ENCODE data around the gene PCDH8.

The PCDH8 gene

DNA sequence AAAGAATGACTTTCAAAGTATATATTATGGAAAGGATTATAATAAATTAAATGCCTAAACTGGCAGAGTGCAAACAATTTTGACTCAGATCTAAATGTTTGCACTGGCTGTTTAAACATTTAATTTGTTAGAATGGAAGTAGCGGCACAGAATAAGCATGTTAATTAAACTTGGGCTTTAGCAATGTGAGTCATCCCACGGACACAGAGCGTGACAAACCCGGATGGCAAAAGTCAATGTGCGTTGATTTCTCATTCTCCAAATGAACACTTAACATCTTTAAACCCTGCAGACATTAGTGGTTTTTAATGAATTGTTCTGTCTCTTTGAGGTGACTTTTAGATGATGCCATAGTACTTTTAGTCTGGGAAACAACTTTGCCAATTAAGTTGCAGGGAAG, 38.4 kb downstream of the PCDH8 start:
- DNase-seq, result no peak

DNA sequence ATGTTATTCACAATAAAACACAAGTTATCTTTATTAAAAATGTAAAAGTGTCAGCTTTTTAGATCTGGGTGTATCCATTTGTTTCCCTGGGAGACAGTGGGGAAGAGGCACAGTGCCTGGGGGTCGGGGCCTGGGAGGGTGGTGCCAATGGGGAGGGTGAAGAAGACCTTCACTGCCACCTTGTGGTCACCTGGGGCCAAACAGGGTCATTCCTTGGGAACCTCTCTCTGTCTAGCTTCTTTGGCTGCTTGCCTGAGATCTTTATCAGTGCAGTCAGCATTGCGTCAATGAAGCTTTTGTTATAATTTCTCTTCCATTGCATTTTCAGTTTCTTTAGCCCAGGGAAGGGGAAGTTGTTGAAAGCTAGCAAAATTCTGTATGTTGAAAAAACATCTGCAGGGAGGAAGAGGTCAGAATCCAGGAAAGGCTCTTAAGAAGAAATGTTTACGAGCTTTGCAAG, 39.1 kb downstream of the PCDH8 start:
- peak; percentile 2 for DNase-seq

DNA sequence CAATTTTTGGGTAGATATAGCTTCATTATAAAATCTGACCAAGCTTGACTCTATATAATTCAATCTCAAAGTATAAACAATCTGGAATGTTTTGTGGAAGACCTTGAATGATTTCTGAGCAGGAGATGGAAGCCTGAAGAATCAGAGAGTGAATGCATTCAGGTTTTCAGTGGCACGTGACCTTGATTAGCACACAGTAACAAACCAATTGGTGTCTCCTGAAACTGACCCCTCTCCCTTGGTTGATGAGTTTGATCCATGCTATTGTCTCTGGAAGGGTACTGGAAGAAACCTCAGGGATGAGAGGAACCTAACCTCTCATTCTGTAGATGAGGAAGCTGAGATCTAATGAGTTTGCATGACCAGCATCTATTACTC, 39.6 kb downstream of the PCDH8 start:
- DNase-seq, result no peak

DNA sequence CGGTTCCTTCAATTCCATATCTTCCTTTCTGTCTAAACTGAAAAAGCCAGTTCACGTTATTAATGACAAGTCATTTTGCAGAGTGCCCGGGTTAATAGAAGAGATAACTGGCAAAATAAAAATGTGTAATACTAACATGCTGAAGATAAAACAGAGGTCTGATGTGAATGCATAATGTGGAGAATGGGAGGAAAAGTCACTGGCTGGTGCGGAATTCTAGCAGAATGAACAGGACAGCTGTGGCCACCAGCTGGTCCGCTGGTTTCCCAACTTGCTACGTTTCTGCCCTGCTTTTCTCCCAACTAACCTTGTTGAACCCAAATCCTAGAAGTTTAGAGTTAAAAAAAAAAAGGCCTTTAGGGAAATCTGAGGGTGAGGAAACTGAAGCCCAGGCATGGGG, 42.4 kb downstream of the PCDH8 start:
- DNase-seq, result no peak

DNA sequence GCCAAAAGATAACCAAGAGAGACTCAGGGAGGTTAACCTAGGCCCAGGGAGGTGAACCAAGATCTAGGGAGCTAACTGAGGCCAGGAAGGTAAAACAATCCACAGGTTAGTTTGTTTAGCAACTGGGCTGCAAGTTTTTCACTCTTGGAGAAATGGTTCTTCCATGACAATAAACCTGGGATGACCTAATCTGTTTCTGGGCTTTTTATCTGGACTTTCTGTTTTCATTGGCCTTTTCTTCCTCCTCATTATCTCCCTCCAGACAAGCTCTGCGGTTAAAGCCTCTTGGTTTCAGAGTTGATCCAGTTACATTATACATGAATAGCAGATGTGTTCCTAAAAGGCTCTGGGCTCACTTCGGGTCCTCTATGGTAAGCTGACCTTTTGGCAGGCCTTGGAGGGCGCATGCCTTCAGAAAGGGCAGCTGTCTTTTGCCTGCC, 44.2 kb downstream of the PCDH8 start:
- no peak for DNase-seq

DNA sequence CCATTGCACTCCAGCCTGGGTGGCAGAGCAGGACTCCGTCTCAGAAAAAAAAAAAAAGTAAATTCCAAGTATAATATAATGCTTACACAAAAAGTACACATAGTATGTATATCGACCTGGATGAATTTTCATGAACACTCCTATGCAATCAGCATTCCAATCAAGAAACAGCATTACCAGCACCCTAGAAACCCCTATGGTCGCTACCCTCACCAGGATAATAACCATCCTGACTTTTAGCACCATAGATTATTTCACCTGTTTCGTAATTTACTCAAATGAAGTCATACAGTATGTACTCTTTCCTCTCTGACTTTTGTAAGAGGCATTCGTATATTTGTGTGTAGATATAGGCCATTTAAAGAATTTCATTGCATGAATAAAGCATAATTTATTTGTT, 47.6 kb downstream of the PCDH8 start:
- no peak for DNase-seq

DNA sequence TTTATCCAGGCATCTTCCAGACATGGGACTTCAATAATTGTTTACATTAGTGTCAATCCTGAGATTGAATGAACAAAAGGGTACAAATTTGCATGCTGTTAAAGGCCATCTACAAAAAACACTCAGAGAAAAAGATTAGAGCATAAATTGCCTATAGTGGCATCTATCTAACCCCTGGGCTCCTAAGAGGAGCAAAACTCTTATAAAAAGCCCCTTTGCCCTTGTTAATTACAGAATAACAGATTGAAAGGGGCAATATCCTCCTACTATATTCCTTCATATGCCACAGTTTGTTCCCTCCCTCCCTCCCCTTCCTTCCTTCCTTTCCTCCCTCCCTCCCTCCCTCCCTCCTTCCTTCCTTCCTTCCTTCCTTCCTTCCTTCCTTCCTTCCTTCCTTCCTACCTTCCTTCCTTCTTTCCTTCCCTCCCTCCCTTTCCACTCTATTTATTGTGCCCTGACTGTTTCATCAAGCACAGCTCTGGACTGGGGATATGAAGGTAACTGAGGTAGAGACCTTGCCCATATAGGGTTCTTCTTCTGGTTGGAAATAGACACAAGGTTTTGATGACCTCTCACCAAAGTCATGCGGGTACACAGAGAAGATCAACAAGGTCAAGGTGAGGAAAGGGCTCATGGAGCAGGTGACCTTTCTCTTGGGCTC, 49.5 kb downstream of the PCDH8 start:
- DNase-seq, result no peak

DNA sequence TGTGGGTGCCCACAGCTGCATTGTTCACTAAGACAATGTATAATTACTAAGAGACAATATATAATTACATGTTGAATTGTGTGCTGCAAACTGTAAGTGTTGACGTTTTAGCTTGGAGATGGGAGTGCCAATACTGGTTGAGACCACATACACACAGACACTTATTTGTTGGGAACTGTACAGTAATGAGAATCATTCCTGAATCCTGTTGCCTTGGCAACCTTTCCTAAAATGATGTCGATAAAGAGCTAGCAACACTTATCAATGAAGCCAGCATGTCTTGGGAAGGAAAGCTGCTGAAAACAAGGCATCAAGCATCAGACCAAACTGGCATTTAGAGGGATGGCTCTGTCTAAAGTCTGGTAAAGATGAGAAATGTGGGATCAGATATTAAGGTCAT, 51.3 kb downstream of the PCDH8 start:
- no peak for DNase-seq

DNA sequence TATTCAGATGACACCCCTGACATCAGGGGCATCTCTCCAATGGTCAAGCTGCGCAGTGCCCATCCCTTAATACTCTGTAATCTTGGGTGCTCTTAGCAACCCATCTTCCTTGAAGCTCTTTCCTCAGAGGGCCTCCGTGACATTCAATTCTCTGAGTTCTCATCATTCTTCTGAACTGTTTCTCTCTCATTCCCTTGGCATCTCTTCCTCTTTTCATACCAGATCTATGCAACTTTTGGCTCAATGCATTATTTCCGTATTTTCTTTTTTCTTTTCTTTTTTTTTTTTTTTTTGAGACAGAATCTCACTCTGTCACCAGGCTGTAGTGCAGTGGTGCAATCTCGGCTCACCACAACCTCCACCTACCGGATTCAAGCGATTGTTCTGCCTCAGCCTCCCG, 53.9 kb downstream of the PCDH8 start:
- DNase-seq, result no peak

DNA sequence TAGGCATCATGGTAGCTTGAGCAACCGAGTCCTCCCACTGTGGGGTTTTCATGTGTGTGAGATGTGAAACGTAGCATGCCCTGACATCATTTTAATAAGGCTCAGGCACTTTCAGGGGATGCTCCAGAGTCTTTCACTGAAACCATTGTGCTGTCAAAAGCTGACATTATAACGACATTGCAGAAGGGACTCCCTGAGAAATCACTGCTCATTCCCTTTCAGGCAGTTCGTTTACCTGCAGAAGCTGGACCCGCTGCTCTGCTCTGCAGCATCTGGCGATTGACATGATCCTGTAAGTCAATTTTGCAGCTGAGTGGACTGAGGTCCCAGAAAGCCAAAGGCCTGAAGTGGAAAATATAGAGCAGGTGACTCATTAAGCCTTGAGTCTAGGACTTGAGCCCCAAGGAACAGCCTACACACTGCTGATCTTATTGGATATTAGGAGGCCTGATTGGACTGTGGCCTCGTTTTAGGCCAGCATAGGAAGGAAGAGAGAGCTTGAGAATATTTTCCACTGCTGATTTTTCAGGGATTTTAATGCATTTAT, 54.9 kb downstream of the PCDH8 start:
- DNase-seq, result no peak

All from activated T-cell treated with anti-CD3 and anti-CD28 coated beads for 4 hours (primary cell).